Ascending aorta (tissue), 2 donors: Measurements from ENCODE around the gene PSRC1. TPM values are rescaled to one million over a fixed set of nuclear protein-coding genes. Genes with fewer than 3 reads are reported as not detected.
A peak's percentile ranks its signal among the peaks of the same experiment; 100 is the strongest.

Experiments
- DNase-seq, 2 donors: peaks; one replicate each; pipeline ENCODE4 v3.0.0-alpha.2; 2019; ENCODE audit warnings: low spot score in 2 of 2
- H3K27ac ChIP-seq, 2 donors: fragments of 200-600 bp; sonication (generic); one replicate each; pipeline ENCODE4 v1.5.1; 2016 to 2017; ENCODE audit warnings: mild to moderate bottlenecking in 1 of 2
- H3K27me3 ChIP-seq: fragments of 200-600 bp; sonication (generic); one replicate; pipeline ENCODE4 v1.5.1; 2017
- H3K36me3 ChIP-seq, 2 donors: fragments of 200-600 bp; sonication (generic); one replicate each; pipeline ENCODE4 v1.5.1; 2016
- H3K4me1 ChIP-seq, 2 donors: fragments of 200-600 bp; sonication (generic); one replicate each; pipeline ENCODE4 v1.5.1; 2016 to 2017; ENCODE audit warnings: mild to moderate bottlenecking in 1 of 2
- H3K4me3 ChIP-seq, 2 donors: fragments of 200-600 bp; sonication (generic); one replicate each; pipeline ENCODE4 v1.5.1; 2016 to 2017; ENCODE audit warnings: mild to moderate bottlenecking in 1 of 2
- H3K9me3 ChIP-seq, 2 donors: fragments of 200-600 bp; sonication (generic); one replicate each; pipeline ENCODE4 v1.5.1; 2016
- intact Hi-C: fragments of 100-400 bp; cut with DNase I; formaldehyde crosslinking; loops from one replicate; pipeline ENCODE4 v1.15.1; 2023
- total RNA-seq: library from RNA; depleted of rRNA; stranded (reverse); fragments of >200 nt; gene quantifications from one replicate; pipeline ENCODE4 v1.1.0, GENCODE V29; 2016
- TF ChIP-seq, protein P1 (sequence below), 3 experiments: fragments of 200-600 bp in 2 of 3; fragments of 450-650 bp in 1 of 3; sonication (generic) in 2 of 3; IDR thresholded peaks; one replicate each; pipeline ENCODE4 v1.5.1; 2016 to 2019; ENCODE audit warnings: antibody characterized with exemption in 3 of 3, mild to moderate bottlenecking in 1 of 3, moderate library complexity in 1 of 3

Gene PSRC1
- total RNA-seq, 1 donor from 2014 or later = 1.3 TPM

DNA sequence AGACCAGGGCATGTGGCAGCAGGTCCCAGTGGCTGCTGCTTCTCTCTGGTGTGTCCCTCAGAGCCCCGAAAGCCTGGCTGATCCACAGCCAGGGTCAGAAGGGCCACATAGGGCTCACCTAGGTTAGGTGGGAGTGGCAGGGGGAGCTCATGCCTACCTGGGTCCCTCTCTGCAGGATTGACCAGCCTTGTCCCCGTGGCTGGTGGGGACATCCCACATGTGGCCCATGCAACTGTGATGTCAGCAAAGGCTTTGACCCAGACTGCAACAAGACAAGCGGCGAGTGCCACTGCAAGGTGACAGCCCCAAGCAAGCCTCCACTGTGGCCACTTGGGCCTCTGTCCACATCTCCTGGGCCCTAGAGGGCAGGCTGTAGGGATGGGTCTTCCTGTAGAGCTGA, 17.9 kb downstream of the PSRC1 start:
- H3K9me3 ChIP-seq = no peaks in the 10 kb centered on the region
- no peak overlapping the region for H3K27ac ChIP-seq
- no peaks in the 10 kb centered on the region for H3K27me3 ChIP-seq
- peaks cover 4 to 5% of the 10 kb centered on the region in 2 donors for H3K36me3 ChIP-seq
- H3K4me3 ChIP-seq = no peak overlapping the region
- intact Hi-C loops = no loop called here
- TF ChIP-seq, protein P1, sequence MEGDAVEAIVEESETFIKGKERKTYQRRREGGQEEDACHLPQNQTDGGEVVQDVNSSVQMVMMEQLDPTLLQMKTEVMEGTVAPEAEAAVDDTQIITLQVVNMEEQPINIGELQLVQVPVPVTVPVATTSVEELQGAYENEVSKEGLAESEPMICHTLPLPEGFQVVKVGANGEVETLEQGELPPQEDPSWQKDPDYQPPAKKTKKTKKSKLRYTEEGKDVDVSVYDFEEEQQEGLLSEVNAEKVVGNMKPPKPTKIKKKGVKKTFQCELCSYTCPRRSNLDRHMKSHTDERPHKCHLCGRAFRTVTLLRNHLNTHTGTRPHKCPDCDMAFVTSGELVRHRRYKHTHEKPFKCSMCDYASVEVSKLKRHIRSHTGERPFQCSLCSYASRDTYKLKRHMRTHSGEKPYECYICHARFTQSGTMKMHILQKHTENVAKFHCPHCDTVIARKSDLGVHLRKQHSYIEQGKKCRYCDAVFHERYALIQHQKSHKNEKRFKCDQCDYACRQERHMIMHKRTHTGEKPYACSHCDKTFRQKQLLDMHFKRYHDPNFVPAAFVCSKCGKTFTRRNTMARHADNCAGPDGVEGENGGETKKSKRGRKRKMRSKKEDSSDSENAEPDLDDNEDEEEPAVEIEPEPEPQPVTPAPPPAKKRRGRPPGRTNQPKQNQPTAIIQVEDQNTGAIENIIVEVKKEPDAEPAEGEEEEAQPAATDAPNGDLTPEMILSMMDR (IDR thresholded peaks at IDR 0.05) = no peak
- no peak for DNase-seq
- no peaks in the 10 kb centered on the region for H3K4me1 ChIP-seq

DNA sequence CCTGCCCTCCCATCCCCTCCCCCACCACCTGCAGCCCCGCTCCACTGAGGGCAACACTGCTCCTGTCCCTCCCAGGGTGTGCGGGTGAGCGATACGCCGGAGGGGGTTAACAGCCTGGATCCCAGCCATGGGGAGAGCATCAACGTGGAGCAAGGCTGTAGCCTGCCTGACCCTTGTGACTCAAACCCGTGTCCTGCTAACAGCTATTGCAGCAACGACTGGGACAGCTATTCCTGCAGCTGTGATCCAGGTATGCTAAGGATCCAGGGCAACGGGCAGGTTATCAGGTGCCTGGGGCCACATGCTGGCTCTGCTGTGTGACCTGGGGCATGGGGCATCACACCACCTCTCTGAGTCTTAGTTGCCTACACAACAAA, 18.6 kb downstream of the PSRC1 start:
- no peak overlapping the region for H3K4me3 ChIP-seq
- TF ChIP-seq, protein P1 (IDR thresholded peaks at IDR 0.05) = no peak
- intact Hi-C loops = no loop called here
- H3K36me3 ChIP-seq = peaks cover under 1 to 4% of the 10 kb centered on the region in 2 donors
- DNase-seq = no peak
- no peaks in the 10 kb centered on the region for H3K27me3 ChIP-seq
- H3K4me1 ChIP-seq = no peaks in the 10 kb centered on the region
- no peak overlapping the region for H3K27ac ChIP-seq
- H3K9me3 ChIP-seq = no peaks in the 10 kb centered on the region

DNA sequence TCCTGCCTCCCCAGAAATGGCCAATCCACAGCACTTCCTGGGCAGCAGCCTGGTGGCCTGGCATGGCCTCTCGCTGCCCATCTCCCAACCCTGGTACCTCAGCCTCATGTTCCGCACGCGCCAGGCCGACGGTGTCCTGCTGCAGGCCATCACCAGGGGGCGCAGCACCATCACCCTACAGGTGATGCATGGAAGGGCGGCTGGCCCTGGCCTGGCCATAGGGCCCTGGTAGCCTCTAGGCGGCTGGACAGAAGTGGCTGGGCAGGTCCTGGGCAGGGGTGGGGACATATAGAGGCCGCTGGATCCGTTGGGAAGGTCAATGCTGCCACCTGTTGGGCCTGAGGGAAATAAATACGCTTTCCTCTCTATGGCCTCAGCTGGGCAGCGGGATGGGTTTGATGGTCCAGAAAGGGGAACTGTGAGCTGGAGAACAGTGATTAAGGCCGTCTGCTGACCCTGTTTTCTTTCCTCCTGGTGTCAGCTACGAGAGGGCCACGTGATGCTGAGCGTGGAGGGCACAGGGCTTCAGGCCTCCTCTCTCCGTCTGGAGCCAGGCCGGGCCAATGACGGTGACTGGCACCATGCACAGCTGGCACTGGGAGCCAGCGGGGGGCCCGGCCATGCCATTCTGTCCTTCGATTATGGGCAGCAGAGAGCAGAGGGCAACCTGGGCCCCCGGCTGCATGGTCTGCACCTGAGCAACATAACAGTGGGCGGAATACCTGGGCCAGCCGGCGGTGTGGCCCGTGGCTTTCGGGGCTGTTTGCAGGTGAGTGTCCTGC, 19.2 kb downstream of the PSRC1 start:
- Histone ChIP-seq H3K36me3 (peaks cover 0 to under 1% of the 10 kb centered on the region in 2 donors), H3K4me1 (no peaks in the 10 kb centered on the region), H3K27me3 (no peaks in the 10 kb centered on the region), H3K9me3 (no peaks in the 10 kb centered on the region), H3K27ac (no peak overlapping the region), H3K4me3 (no peak overlapping the region)
- intact Hi-C loops = loop anchor here (1.0 kb wide), 1 partner anchor 136 kb away; no protein-coding TSS in a partner anchor
- peak; percentile 34 to 87 for DNase-seq
- TF ChIP-seq, protein P1 (IDR thresholded peaks at IDR 0.05) = peak; percentile 85 to 97 (median 93)

DNA sequence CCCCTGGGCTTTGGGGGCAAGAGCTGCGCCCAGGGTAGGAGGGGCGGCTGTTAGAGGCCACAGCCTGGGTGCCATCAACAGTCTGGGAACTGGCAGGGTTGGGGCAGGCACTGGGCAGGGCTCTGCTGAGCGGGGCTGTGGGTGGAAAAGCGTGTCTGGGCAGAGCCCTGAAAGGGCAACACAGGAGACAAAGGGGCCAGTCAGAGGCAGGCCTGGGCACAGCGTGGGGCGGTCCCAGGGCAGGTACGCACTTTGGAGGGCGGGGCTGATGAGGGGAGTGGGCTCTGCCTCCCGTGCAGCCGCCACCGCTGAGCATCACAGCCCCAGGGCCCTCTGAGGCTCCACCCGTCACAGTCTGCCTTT, 19.7 kb downstream of the PSRC1 start:
- H3K4me3 ChIP-seq = no peak overlapping the region
- intact Hi-C loops = loop anchor here (1.0 kb wide), 1 partner anchor 136 kb away; no protein-coding TSS in a partner anchor
- TF ChIP-seq, protein P1 (IDR thresholded peaks at IDR 0.05) = no peak
- H3K4me1 ChIP-seq = no peaks in the 10 kb centered on the region
- H3K9me3 ChIP-seq = no peaks in the 10 kb centered on the region
- no peak for DNase-seq
- no peak overlapping the region for H3K27ac ChIP-seq
- no peaks in the 10 kb centered on the region for H3K27me3 ChIP-seq
- H3K36me3 ChIP-seq = no peaks in the 10 kb centered on the region

DNA sequence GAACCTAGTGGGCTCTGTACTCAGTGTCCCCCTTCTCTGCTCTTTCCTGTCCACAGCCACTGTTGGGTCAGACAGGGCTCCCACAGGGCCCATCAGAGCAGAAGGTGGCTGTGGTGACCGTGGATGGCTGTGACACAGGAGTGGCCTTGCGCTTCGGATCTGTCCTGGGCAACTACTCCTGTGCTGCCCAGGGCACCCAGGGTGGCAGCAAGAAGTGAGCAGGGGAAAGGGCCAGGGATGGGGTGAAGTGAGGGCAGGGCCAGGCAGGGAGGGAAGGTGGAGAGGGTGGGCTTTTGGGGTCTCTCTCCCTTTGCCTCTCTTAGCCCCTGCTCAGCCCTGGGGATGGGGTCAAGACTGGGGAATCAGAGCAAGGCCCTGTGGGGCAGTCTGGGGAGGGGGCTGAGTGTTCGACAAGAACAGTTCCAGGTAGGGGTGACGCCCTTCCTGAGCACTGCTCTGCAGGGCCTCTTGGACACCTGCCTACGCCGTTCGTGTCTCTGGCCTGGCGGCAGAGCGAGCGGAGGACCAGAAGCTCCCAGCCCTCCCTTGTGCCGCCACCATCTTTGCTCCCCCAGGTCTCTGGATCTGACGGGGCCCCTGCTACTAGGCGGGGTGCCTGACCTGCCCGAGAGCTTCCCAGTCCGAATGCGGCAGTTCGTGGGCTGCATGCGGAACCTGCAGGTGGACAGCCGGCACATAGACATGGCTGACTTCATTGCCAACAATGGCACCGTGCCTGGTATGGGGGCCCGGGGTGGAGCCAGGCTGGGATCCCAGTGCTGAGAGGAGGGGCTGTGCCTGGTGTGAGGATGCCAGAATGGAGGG, 20.5 kb downstream of the PSRC1 start:
- TF ChIP-seq, protein P1 (IDR thresholded peaks at IDR 0.05) = no peak
- DNase-seq = no peak
- intact Hi-C loops = loop anchor here (1.0 kb wide), 1 partner anchor 137 kb away; no protein-coding TSS in a partner anchor
- Histone ChIP-seq H3K4me3 (no peak overlapping the region), H3K36me3 (no peaks in the 10 kb centered on the region), H3K27me3 (no peaks in the 10 kb centered on the region), H3K4me1 (no peaks in the 10 kb centered on the region), H3K27ac (no peak overlapping the region), H3K9me3 (no peaks in the 10 kb centered on the region)
